ENCODE results near the gene OSBP. TPM values are rescaled to one million over a fixed set of nuclear protein-coding genes. Genes with fewer than 3 reads are reported as not detected.

Gene OSBP
- total RNA-seq, 1 experiment from 2014 or later, result 45.4 TPM

DNA sequence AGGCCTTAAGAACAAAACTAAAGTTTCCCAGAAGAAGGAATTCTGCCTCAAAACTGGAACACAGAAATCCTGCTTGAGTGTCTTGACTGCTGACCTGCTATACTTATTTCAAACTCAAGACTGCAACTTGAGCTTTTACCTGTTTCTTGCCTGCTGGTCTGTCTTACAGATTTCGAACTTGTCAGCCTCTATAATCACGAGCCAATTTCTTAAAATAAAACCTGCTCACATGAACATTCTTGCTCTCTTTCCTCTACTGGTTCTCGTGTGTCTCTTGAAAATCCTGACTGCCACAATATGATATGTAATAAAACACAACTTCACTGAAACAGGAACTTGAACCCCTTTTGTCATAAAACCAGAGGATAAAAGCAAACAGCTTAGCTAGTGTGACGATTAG lies 39.3 kb upstream of the OSBP start:
- Mint-ChIP-seq H3K27ac (no peak overlapping the region), H3K4me3 (no peak overlapping the region)
- POLR2A ChIA-PET, result interaction anchor here (1.1 kb wide), 1 partner anchor 14 kb away, joined by 3 read pairs; no protein-coding TSS in a partner anchor

More for the DNA sequence above, 39.3 kb upstream of the OSBP start:
- DNase-seq (ENCODE audit: low spot score), result no peak
- CTCF ChIA-PET, result no interaction called here
- TF ChIP-seq, protein P1, sequence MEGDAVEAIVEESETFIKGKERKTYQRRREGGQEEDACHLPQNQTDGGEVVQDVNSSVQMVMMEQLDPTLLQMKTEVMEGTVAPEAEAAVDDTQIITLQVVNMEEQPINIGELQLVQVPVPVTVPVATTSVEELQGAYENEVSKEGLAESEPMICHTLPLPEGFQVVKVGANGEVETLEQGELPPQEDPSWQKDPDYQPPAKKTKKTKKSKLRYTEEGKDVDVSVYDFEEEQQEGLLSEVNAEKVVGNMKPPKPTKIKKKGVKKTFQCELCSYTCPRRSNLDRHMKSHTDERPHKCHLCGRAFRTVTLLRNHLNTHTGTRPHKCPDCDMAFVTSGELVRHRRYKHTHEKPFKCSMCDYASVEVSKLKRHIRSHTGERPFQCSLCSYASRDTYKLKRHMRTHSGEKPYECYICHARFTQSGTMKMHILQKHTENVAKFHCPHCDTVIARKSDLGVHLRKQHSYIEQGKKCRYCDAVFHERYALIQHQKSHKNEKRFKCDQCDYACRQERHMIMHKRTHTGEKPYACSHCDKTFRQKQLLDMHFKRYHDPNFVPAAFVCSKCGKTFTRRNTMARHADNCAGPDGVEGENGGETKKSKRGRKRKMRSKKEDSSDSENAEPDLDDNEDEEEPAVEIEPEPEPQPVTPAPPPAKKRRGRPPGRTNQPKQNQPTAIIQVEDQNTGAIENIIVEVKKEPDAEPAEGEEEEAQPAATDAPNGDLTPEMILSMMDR (IDR thresholded peaks at IDR 0.05), result no peak
- TF ChIP-seq, protein P2, sequence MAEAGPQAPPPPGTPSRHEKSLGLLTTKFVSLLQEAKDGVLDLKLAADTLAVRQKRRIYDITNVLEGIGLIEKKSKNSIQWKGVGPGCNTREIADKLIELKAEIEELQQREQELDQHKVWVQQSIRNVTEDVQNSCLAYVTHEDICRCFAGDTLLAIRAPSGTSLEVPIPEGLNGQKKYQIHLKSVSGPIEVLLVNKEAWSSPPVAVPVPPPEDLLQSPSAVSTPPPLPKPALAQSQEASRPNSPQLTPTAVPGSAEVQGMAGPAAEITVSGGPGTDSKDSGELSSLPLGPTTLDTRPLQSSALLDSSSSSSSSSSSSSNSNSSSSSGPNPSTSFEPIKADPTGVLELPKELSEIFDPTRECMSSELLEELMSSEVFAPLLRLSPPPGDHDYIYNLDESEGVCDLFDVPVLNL (CRISPR knock-in tag; IDR thresholded peaks at IDR 0.05; ENCODE audit: borderline replicate concordance, low read depth), result no peak
- TF ChIP-seq, protein P3, sequence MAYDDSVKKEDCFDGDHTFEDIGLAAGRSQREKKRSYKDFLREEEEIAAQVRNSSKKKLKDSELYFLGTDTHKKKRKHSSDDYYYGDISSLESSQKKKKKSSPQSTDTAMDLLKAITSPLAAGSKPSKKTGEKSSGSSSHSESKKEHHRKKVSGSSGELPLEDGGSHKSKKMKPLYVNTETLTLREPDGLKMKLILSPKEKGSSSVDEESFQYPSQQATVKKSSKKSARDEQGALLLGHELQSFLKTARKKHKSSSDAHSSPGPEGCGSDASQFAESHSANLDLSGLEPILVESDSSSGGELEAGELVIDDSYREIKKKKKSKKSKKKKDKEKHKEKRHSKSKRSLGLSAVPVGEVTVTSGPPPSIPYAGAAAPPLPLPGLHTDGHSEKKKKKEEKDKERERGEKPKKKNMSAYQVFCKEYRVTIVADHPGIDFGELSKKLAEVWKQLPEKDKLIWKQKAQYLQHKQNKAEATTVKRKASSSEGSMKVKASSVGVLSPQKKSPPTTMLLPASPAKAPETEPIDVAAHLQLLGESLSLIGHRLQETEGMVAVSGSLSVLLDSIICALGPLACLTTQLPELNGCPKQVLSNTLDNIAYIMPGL (CRISPR knock-in tag; IDR thresholded peaks at IDR 0.05), result no peak
- TF ChIP-seq ZNF396 (CRISPR knock-in tag; IDR thresholded peaks at IDR 0.05; ENCODE audit: borderline replicate concordance) (no peak), GABPB1 (CRISPR knock-in tag; IDR thresholded peaks at IDR 0.05) (no peak), FOXK1 (CRISPR knock-in tag; IDR thresholded peaks at IDR 0.05) (no peak), NR1H2 (CRISPR knock-in tag; IDR thresholded peaks at IDR 0.05) (no peak)
- TF ChIP-seq, protein P4, sequence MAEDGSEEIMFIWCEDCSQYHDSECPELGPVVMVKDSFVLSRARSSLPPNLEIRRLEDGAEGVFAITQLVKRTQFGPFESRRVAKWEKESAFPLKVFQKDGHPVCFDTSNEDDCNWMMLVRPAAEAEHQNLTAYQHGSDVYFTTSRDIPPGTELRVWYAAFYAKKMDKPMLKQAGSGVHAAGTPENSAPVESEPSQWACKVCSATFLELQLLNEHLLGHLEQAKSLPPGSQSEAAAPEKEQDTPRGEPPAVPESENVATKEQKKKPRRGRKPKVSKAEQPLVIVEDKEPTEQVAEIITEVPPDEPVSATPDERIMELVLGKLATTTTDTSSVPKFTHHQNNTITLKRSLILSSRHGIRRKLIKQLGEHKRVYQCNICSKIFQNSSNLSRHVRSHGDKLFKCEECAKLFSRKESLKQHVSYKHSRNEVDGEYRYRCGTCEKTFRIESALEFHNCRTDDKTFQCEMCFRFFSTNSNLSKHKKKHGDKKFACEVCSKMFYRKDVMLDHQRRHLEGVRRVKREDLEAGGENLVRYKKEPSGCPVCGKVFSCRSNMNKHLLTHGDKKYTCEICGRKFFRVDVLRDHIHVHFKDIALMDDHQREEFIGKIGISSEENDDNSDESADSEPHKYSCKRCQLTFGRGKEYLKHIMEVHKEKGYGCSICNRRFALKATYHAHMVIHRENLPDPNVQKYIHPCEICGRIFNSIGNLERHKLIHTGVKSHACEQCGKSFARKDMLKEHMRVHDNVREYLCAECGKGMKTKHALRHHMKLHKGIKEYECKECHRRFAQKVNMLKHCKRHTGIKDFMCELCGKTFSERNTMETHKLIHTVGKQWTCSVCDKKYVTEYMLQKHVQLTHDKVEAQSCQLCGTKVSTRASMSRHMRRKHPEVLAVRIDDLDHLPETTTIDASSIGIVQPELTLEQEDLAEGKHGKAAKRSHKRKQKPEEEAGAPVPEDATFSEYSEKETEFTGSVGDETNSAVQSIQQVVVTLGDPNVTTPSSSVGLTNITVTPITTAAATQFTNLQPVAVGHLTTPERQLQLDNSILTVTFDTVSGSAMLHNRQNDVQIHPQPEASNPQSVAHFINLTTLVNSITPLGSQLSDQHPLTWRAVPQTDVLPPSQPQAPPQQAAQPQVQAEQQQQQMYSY (CRISPR knock-in tag; IDR thresholded peaks at IDR 0.05), result no peak
- TF ChIP-seq, protein P5, sequence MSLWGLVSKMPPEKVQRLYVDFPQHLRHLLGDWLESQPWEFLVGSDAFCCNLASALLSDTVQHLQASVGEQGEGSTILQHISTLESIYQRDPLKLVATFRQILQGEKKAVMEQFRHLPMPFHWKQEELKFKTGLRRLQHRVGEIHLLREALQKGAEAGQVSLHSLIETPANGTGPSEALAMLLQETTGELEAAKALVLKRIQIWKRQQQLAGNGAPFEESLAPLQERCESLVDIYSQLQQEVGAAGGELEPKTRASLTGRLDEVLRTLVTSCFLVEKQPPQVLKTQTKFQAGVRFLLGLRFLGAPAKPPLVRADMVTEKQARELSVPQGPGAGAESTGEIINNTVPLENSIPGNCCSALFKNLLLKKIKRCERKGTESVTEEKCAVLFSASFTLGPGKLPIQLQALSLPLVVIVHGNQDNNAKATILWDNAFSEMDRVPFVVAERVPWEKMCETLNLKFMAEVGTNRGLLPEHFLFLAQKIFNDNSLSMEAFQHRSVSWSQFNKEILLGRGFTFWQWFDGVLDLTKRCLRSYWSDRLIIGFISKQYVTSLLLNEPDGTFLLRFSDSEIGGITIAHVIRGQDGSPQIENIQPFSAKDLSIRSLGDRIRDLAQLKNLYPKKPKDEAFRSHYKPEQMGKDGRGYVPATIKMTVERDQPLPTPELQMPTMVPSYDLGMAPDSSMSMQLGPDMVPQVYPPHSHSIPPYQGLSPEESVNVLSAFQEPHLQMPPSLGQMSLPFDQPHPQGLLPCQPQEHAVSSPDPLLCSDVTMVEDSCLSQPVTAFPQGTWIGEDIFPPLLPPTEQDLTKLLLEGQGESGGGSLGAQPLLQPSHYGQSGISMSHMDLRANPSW (CRISPR knock-in tag; conservative IDR thresholded peaks at IDR 0.05; ENCODE audit: low read depth), result no peak
- Mint-ChIP-seq H3K36me3 (peaks cover 81% of the 10 kb centered on the region), H3K27me3 (ENCODE audit: low read depth) (no peaks in the 10 kb centered on the region), H3K9me3 (no peaks in the 10 kb centered on the region), H3K4me1 (no peaks in the 10 kb centered on the region; the same call in 1 of the 2 replicates)
- ATAC-seq, result no peak
